ENCODE measurements around the gene LMBR1. TPM values are rescaled to one million over a fixed set of nuclear protein-coding genes. Genes with fewer than 3 reads are reported as not detected.
A peak's percentile ranks its signal among the peaks of the same experiment; 100 is the strongest.
"Not testable (repeated sequence)": the region's sequence is repeated elsewhere in the genome, so short reads cannot be mapped to it uniquely, and the experiment has no call there.

Gene LMBR1
- total RNA-seq, 1 donor from 2014 or later = 207 TPM

DNA sequence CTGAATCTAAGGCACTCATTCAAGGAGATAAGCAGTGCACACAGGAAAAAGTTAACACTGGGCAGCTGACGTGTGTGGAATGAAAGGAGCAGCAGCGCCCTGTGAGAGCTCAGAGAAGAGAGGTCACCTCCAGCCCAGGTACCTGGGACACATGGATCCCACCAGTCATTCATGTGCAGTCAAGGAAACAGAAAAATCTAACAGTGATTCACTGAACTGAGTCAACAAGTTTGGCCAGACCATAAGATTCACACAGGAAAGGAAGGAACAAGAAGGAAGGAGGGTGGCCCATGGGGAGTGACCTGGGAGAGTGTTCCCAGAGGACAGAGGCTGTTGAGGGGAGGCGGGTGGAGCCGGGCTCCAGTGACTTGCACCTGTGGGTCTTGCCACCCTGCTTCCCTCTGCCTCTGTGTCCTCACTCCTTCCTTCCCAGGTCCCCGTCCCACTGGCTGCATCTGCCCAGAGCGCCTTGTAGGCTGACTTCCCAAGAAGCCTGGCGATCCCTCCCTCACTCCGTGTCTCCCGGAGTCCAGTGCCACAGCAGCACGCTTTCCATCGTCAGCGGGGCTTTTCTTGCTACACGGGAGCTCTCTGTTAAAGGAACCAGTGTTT is 224.7 kb downstream of the LMBR1 start:
- DNase-seq (ENCODE audit: low spot score in 2 of 2) (no peak), FAIRE-seq (no peak)

DNA sequence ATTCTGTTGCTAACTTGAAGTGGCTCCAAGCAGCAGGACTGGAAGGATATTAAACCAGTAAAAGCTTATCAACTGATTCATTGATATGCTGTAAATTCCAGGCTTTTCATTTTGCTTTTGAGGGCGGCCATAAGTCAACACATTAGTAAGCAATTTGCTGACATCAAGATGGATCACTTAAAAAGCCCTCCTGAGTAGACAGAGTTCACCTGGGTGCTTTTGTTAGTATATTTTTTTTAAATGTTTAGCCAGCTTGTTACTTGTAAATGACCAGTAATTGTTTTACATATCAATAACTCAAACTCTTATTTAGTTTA is 225.9 kb downstream of the LMBR1 start:
- FAIRE-seq (no peak), DNase-seq (ENCODE audit: low spot score in 2 of 2) (no peak)

DNA sequence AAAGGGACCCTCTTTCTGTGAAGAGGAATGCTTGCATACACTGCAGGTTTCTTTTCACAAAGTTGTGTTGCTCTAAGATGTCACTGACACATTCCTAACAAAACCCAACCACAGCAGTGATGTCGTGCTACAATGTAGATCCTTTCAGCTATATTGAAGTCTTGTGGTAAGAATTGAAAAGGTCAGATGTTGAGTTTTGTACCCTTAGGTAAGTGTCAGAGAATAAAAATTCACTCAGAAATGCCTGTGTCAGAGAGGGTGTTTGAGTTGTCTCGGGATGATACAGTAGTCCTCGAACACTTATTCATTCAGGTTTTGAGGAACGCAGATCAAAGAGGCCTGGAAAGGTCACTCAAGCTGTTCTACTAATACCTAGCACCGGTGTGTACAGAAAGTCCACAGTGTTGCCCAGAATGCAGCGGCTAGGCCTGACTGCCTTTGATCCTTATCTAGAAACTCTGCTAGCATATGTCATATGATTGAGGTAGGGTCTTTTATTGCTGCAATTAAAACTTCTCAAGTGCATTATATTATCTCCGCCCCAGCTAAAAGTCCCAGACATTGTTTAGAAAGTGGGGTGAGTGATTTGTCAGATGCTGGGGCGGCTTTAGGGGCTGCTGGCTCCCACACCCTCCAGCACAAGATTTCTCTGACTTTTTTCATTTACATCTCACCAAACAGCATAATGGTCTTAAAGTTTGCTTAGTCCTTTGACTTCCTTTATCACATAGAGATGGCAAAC is 226.4 kb downstream of the LMBR1 start:
- FAIRE-seq (no peak), DNase-seq (ENCODE audit: low spot score in 2 of 2) (no peak)

DNA sequence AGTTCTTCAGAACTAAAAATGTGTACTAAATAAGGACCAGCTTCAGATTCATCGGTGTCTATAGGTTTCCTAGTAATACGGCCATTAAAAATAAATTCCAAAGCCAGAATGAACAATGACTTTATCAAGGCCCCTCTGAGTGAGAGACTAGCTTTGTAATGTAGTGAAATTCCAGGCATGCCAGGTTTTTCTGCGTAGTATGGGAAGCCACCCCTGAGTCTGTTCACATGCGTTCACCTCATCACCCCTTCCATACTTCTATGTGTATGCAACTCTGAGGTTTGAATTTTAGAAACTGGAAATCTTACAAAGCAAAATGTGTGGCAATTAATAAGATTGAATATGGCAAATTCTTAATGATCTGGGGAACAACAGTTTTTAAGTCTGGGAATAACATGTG is 227.9 kb downstream of the LMBR1 start:
- FAIRE-seq = no peak

DNA sequence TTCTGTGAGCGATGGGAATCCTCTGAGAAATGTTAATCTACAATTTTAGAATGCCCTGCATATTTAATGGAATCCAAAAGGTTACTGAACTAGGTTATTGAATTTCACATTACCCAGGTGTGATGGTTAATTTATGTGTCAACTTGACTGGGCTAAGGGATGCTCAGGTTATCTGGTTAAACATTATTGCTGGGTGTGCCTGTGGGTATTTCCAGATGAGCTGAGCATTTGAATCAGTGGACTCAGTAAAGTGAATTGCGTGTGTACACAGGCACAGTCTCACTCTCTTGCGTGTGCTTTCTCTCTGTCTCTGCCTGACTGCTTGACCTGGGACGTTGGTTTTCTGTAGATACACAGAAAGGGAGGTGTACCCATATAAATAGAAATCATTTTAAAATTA is 230.7 kb downstream of the LMBR1 start:
- DNase-seq (ENCODE audit: low spot score in 2 of 2) (no peak), FAIRE-seq (no peak)

More for the DNA sequence above, 227.9 kb downstream of the LMBR1 start:
- DNase-seq (ENCODE audit: low spot score in 2 of 2) = no peak

DNA sequence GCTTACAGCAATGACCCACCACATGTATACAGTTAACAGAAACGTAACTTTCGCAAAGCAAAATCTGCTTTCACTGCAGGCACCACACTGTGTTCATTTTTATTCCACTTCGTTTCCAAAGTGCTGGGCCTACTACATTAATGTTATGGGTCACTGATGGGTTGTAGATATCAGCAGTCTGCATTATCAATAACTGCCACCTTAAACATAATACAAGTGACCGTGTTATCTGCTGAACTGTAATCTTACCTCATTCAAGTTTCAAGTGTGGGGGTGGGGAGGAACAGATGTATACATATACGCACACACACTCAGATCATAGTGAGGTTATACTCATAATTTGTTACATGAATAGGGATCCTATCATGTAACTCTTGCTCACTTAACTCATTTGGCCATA is 231.3 kb downstream of the LMBR1 start:
- DNase-seq (ENCODE audit: low spot score in 2 of 2) (no peak), FAIRE-seq (no peak)

DNA sequence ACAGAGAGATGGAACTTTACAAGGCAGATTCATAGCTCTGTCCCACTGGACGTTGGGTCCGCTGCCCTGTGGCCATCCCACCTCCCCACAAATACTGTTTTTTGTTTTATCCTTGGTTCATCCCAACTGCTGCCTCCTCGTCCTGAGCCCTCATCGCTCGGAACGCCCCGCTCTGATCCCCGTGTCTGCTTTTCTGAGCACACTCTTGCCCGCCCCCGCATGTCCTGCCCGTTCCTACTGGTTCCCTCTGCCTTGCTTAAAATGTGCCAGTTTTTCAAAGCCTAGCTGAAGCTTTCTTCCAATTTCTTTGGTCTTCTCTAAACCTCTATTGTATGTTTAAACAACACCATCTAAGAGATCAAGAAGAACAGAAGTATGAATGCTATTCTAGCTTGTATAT is 233.0 kb downstream of the LMBR1 start:
- FAIRE-seq (no peak), DNase-seq (ENCODE audit: low spot score in 2 of 2) (no peak)

DNA sequence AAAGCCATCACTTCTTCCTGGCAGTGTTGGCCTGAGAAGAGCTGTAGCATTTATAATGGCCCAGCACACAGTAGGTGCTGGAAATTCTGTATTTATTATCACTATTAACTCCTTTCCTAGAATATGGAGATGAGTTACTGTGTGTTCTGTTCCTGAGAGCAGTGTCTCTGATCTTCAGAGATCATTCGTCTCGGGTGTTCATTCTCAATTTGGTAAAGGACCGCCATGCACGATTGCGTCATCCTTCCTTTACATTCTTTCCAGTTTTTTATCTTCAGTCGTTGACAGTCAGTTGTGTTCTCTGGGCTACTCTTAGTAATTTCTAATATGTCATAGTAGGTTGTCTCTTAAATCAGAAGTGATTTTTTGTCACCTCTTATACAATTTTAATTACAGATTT is 233.8 kb downstream of the LMBR1 start:
- DNase-seq (ENCODE audit: low spot score in 2 of 2) (no peak), FAIRE-seq (no peak)

DNA sequence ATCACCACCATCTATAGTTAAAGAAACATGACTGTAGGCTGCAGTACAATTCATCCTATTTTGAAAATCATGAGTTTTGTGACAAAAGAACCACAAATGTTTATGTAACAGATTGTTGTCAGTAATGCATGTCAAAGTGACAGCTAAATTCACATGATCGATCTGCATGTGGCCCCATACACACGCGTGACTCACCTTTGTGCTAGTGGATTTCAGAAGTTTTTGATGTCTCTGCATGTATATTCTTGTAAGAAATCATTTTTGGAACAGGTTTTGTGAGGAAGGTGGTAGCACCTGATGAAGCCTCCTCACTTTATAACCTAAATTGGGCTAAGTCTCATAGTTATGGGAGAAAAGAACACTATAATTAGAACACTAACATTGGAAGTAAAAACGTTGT is 235.3 kb downstream of the LMBR1 start:
- FAIRE-seq = no peak
- no peak for DNase-seq (ENCODE audit: low spot score in 2 of 2)

DNA sequence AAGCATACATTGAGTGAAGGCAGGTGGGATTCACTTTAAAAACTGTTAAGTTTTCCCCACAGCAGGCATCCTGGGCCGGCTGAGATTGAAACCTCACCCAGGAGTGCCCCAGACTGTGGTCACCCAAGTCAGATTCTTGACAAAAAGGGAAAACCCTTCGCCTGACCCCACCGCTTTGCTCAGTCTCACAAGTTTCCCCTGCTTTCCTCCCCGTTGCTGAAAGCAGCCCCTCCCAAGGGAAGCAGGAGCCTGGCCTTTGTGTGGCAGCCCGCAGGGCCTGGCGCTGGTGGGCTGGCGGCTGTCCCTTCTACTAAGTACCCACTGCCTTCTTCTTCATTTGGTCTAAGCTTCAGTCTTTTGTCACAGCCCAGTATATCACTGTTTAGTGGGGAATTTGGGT is 236.4 kb downstream of the LMBR1 start:
- FAIRE-seq (no peak), DNase-seq (ENCODE audit: low spot score in 2 of 2) (no peak)

DNA sequence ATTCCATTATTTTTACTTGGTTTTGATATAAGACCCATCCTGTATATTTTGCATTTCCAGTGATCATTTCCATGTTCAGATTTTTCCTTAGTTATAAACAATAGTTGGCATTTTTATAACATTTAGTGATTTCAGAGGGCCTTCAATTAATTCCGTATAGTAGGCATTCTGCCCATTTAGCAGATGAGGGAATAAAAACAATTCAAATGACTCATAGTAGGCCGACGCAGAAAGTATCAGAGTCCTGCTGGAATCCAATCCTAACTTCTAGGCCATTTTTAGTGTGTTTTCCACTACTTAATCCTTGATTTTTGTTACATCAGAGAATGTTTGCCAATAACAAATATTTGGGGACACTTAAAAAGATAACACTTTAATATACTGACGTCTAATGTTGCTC is 237.0 kb downstream of the LMBR1 start:
- DNase-seq (ENCODE audit: low spot score in 2 of 2) = no peak
- no peak for FAIRE-seq

DNA sequence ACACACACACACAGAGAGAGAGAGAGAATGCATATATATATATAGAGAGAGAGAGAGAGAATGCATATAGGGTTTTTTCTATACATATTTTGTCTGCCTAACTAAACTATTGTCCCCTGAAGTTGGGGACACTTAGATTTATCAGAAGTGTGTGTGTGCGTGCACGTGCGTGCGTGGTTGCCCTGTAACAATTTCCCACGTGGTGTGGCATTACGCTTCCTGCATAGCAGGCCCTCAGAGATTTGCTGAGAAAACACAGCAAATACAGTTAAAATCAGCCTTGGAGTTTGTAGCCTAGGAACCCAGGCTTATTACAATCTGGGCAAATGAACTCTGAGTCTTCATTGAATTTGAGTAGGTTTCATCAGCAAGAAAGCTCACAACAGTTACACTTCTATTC is 237.7 kb downstream of the LMBR1 start:
- DNase-seq (ENCODE audit: low spot score in 2 of 2) (no peak), FAIRE-seq (no peak)

DNA sequence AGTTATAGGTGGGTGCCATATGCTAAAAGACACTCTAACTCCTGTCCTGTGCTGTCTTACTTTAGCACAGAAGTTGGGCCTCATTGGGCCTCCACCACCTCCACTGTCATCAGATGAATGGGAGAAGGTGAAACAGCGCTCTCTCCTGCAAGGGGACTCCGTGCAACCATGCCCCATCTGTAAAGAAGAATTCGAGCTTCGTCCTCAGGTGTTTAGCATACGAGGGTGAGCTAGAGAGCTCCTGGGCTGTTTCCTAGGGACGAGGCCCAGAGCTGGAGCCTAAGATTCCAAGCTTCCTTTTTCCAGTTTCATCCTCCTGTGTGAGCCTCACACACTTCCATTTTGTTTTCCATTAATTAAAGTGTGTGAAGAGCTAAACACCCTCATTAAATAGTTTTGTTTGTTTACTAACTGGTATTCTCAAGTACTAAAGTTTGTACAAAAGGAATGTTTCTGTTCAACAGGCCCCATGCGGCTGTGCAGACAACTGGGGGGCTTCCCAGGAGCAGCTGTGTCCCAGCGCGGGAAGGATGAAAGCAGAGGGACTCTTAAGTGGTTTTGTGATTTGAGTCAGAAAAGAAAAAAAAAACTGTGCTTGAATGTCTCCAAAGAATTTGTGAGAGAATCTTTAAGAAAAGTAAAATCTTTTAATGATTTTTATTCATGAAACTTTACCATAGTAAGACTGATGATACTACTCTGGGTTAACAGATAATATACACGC is 238.3 kb downstream of the LMBR1 start:
- FAIRE-seq (no peak), DNase-seq (ENCODE audit: low spot score in 2 of 2) (no peak)

DNA sequence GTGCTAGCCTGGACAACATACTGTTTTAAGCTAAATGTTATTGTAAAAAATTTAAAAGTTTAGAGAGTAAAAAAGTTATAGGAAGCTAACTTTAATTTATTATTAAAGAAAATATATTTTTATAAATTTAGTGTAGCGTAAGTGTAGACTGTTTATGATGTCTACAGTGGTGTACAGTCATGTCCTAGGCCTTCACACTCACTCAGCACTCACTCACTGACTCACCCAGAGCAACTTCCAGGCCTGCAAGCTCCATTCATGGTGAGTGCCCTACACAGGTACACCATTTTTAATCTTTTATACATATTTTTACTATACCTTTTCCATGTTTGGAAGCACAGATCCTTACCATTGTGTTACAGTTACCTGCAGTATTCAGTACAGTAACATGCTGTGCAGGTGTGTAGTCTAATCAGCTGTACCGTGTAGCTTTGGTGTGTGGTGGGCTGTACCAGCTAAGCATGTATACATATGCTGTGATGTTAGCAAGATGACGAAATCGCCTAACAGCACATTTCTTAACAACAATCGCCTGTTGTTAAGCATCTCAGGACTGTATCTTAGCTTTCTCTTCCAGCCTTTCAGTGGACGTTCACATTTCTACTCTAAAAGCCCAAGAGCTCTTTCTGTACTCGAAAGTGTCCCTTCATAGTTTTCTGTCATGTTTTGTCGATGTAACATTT is 240.0 kb downstream of the LMBR1 start:
- DNase-seq (ENCODE audit: low spot score in 2 of 2) (no peak), FAIRE-seq (no peak)

DNA sequence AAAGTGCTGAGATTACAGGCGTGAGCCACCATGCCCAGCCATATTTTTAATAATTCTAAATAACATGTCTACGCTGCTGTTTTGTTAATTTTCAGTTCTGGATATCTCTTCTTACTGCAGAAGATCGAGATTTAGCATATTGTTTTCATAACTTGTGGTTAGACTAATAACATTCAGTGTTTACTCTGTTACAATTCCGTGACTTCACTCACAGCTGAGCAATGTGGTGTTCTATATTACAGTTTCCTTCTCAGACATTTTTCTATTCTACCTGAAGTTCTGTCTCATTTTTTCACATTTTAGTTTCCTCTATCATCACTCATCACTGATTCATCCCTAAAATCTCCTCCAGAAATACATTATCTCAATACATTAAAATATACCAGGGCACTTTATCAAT is 241.5 kb downstream of the LMBR1 start:
- DNase-seq (ENCODE audit: low spot score in 2 of 2) = no peak
- no peak for FAIRE-seq

DNA sequence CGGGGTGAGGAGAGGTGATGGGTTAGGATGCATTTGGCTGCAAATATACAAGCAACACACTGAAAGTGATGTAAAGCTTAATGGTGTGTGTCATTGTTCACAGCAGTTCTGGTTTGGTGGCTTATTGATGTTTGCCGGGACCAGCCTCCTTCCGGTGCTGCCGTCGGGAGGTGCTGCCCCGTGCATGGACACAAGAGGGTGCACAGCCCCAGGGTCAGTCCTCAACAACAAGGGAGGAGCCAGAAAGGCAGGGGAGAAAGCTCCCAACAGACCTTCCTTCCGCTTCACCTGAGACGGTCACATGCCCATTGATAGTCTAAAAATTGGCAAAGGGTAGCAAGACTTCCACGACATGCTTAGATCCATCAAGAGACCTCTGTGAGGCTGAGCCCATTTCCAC is 242.9 kb downstream of the LMBR1 start:
- no peak for FAIRE-seq
- no peak for DNase-seq (ENCODE audit: low spot score in 2 of 2)

DNA sequence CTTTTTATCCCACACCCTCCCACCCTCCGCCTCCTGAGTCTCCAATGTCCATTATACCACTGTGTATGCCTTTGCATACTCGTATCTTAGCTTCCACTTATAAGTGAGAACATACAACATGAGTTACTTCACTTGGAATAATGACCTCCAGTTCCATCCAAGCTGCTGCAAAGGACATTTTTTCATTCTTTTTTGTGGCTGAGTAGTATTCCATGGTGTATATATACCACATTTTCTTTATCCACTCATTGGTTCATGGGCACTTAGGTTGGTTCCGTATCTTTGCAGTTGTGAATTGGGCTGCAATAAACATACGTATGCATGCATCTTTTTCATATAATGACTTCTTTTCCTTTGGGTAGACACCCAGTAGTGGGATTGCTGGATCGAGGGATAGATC is 245.7 kb downstream of the LMBR1 start:
- FAIRE-seq; DNase-seq (ENCODE audit: low spot score in 2 of 2): not testable (repeated sequence)

DNA sequence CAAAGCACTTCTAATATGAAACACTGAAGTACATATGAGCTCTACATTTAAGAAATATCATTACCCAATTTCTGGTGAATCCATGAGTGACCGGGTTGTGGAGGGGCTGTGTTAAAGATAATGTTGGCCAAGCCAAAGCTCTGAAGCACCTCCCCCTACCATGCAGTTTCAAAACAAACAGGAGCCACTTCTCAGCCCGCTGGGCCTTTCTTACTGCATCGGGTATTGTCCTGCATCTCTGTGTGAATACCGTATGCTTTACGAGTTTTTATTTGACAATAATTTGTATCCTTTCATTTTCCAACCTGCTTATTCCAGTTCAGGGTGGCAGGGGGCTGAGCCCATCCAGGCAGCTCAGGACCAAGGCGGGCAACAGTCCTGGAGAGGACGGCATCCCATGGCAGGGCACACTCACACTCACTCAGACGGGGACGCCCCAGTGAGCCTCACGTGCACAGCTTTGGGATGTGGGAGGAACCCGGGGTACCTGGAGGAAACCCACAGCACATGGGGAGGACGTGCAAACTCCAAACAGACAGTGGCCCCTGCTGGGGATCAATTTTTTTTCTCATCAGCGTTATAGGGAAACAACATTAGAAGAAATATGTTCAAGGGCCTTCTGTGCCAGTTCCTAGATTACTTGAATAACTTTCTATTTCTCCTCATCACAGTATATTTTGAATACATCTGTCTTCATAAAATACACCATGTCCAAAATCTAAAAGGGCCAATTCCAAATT is 250.5 kb downstream of the LMBR1 start:
- no peak for DNase-seq (ENCODE audit: low spot score in 2 of 2)
- FAIRE-seq = no peak

DNA sequence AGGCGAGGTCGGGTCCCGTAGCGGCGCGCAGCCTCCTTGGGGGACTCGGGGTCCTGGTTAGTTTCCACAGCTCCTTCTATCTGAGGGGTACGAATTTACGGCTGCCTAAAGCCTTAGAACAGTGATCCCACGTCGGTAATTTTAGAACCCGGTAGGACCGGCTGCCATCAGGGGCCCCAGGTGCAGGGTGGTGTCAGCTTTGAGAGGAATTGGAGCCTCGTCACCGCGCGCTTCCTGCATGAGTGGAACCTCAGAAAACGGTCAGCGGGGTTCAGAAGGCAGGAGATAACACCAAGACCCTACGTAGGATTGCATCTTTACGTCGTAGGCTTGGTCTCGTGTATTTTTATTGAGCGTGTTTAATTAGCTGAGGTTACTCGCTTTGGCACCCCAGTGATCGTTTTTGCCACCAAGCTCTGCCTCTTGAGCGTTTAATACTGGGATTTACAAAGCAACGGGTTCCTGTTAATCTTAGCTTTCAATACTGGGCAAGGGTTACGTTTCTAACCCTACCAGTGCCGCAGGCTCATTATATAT is 252.0 kb downstream of the LMBR1 start:
- DNase-seq (ENCODE audit: low spot score in 2 of 2) (no peak), FAIRE-seq (no peak)

DNA sequence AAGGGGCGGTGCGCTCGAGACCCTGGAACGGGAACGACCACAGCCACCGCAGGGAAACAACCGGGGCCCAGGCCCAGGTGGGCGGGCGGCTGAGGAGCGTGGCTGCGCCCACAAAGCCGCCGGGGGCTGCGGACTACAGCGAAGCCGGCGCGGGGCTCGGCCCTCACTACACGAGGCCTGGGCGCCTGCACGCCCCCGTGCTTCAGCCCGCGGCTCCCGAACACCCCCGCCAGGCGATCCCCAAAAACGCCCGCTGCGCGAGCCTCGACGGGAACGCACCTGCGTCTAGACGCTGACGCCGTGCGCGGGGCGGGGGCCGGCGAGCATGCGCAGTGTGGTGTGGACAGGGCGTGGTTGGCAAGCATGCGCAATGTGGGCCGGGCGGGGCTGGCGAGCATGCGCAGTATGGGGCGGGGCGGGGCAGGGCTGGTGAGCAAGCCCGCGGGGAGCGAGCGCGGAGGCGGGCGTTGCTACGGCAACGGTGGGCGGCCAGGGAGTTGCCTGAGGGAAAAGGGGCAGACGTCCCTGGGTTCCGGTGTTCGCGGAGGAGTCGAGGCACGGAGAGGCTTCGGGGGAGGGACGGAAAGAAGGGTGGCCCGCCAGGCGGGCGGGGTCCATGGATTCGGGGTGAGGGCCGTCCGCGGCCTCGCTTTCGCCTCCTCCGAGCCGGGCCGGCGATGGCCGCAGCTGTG is 252.6 kb downstream of the LMBR1 start, which contains the start of gene RNF32:
TSS of gene RNF32 (plus strand) at position 518 of the 692 bp plus-strand sequence. CDS start 3,104 bp downstream, outside the sequence.
- peak; percentile 92 to 93 for DNase-seq (ENCODE audit: low spot score in 2 of 2)
- no peak for FAIRE-seq
